RWPE1 (cell line): ENCODE data around the gene TMEM234.
A peak's percentile ranks its signal among the peaks of the same experiment; 100 is the strongest.

Source experiments
- CTCF ChIA-PET: fragments of 350-600 bp; sonication (Branson Sonifier 250); formaldehyde crosslinking; extraction: SDS; loops from one replicate; lab custom pipeline; 2021; lab: Yijun Ruan, JAX
- POLR2A ChIA-PET: fragments of 400-600 bp; formaldehyde crosslinking; extraction: SDS; loops from one replicate; lab custom pipeline; 2020; ENCODE audit warnings: antibody characterized with exemption; ENCODE audit not compliant: low non-redundant PET; lab: Yijun Ruan, JAX
- DNase-seq: peaks from one replicate; pipeline ENCODE4 v3.0.0; 2012; ENCODE audit warnings: low spot score
- H3K27ac ChIP-seq: fragments of 450-650 bp; 2 replicates; pipeline ENCODE4 v1.5.1; 2017
- CTCF ChIP-seq: fragments of 450-650 bp; conservative IDR thresholded peaks from 2 replicates; pipeline ENCODE4 v1.5.1; 2017; ENCODE audit warnings: low read depth, mild to moderate bottlenecking

Gene TMEM234

DNA sequence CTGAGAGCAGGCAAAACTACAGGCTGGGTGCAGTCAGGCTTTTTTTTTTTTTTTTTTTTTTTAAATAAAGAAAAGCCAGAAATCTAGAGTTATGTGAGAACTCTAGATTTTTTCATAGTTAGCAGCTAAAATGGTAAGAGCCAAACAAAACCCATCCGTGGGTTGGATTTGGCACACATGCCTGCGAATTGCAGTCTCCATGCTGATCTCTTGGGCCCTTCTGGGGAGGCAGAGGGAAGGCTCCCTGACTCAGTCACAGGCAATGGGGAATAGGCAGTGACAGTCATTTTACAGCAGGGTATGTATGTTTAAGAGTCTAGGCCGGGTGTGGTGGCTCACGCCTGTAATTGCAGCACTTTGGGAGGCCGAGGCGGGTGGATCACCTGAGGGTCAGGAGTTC is 40.1 kb downstream of the TMEM234 start:
- DNase-seq: no peak
- peak overlapping the region; percentile 98 for H3K27ac ChIP-seq
- ChIA-PET CTCF (no interaction called here), POLR2A (no interaction called here)
- no peak for TF ChIP-seq CTCF

GRCh38 chr1:32181563-32181962 is 40.6 kb downstream of the TMEM234 start:
- ChIA-PET POLR2A (no interaction called here), CTCF (no interaction called here)
- DNase-seq: no peak
- H3K27ac ChIP-seq: peak overlapping the region; percentile 98
- TF ChIP-seq CTCF: no peak

DNA sequence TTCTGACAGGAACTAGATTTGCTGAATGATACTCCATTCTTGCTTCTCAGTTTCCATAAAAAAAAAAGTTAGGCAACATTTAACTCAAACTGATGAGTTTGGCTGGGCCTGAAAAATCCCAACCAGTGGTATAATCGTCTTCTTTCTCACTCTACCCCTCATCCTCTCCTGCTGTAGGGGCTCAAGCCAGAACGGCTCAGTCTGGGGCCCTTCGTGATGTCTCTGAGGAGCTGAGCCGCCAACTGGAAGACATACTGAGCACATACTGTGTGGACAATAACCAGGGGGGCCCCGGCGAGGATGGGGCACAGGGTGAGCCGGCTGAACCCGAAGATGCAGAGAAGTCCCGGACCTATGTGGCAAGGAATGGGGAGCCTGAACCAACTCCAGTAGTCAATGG is 41.1 kb downstream of the TMEM234 start:
- TF ChIP-seq CTCF: no peak
- ChIA-PET POLR2A (no interaction called here), CTCF (interaction anchor here (0.6 kb wide), 1 partner anchor 115 kb away, joined by 5 read pairs; no protein-coding TSS in a partner anchor)
- H3K27ac ChIP-seq: peak overlapping the region; percentile 98
- DNase-seq: no peak

- POLR2A ChIA-PET: interaction anchor here (0.5 kb wide), 2 partner anchors 65 to 92 kb away, joined by 3 to 6 read pairs; no protein-coding TSS in a partner anchor
- H3K27ac ChIP-seq: peak overlapping the region; percentile 98
- peak; percentile 51 for DNase-seq
- CTCF ChIA-PET: interaction anchor here (0.6 to 0.7 kb wide), 2 partner anchors 115 to 125 kb away, joined by 4 to 5 read pairs; no protein-coding TSS in a partner anchor
- no peak for TF ChIP-seq CTCF
Observed at GRCh38 chr1:32180186-32181060, 41.7 kb downstream of the TMEM234 start.

GRCh38 chr1:32179443-32180185 is 42.5 kb downstream of the TMEM234 start, which contains the start of gene TXLNA:
TXLNA (plus strand) TSS chr1:32179675; CDS start chr1:32180346, 671 bp downstream.
- H3K27ac ChIP-seq: peak within 1 kb of the TSS; percentile 98
- no peak for TF ChIP-seq CTCF
- ChIA-PET CTCF (interaction anchor here (0.6 to 0.7 kb wide), 4 partner anchors 44 to 124 kb away, joined by 3 to 5 read pairs (median 4); no protein-coding TSS in a partner anchor), POLR2A (interaction anchor here (0.5 to 1.0 kb wide), 2 partner anchors 26 to 65 kb away, joined by 3 to 5 read pairs; partner anchors contain the start of gene IQCC)
- peak; percentile 95 for DNase-seq

- H3K27ac ChIP-seq: peak overlapping the region; percentile 98
- POLR2A ChIA-PET: interaction anchor here (1.0 kb wide), 1 partner anchor 26 kb away, joined by 5 read pairs; the partner anchor contains the start of gene IQCC
- DNase-seq: no peak
- TF ChIP-seq CTCF: no peak
- CTCF ChIA-PET: interaction anchor here (0.6 kb wide), 3 partner anchors 43 to 63 kb away, joined by 3 to 5 read pairs (median 4); no protein-coding TSS in a partner anchor
Observed at GRCh38 chr1:32179193-32179442, 43.0 kb downstream of the TMEM234 start.
